ENCODE results near the gene GRM1.

DNA sequence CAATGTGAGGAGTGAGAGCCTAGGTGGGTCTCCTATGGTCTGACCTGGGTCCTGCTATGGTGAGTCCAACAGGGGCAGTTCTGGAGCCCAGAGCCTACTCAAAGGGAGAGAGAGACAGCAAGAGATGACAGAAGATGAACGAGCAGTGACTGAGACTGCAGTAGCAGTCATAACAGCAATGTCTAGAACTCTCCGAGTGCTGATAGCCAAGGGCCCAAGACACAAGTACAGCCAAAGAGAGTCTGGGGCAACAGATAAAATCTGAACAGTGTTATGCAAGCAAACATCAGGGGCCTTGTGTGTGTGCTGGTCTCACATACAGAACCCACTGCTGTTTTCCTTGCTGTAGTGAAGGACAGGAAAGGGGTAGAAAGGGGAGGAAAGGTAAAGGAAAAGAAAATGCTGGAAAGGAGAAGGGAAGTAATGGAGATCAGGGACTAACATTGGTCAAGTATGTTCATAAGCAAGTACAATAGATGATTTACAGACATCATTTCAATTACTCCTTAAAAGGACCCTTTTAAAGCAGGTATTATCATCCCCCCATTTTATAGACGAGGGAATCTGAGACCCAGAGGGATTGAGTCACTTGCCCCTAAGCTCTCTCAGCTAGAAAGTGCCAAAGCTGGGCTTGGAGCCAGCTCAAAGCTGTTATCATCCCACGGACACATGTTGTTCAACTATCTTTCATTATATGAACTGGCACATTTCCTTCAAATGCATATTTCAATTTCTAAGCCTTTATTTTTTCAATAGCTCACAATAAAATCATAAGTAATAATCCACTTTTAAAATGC lies 332.5 kb downstream of the GRM1 start:
- TF ChIP-seq EZH2 (IDR thresholded peaks at IDR 0.05; ENCODE audit: borderline replicate concordance, low read length) = no peak
- TF ChIP-seq, protein P1, sequence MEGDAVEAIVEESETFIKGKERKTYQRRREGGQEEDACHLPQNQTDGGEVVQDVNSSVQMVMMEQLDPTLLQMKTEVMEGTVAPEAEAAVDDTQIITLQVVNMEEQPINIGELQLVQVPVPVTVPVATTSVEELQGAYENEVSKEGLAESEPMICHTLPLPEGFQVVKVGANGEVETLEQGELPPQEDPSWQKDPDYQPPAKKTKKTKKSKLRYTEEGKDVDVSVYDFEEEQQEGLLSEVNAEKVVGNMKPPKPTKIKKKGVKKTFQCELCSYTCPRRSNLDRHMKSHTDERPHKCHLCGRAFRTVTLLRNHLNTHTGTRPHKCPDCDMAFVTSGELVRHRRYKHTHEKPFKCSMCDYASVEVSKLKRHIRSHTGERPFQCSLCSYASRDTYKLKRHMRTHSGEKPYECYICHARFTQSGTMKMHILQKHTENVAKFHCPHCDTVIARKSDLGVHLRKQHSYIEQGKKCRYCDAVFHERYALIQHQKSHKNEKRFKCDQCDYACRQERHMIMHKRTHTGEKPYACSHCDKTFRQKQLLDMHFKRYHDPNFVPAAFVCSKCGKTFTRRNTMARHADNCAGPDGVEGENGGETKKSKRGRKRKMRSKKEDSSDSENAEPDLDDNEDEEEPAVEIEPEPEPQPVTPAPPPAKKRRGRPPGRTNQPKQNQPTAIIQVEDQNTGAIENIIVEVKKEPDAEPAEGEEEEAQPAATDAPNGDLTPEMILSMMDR (IDR thresholded peaks at IDR 0.05; ENCODE audit: low read length) = no peak
